GM12878 (cell line): ENCODE data around the gene SRSF3. TPM values are rescaled to one million over a fixed set of nuclear protein-coding genes. Genes with fewer than 3 reads are reported as not detected.

ENCODE experiments used
- ATAC-seq: fragments of 200-7000 bp; cut with Tn5 transposase; 3 replicates; pipeline ENCODE4 v1.9.1; 2020; ENCODE audit warnings: mild to moderate bottlenecking, moderate library complexity
- BruUV-seq: library from RNA; stranded (reverse); fragments of 400-500 nt; replicated peaks from 2 replicates; lab custom pipeline; 2021; lab: Mats Ljungman, UMichigan
- CTCF ChIA-PET: fragments of 300-600 bp; sonication (Branson Sonifier 250); formaldehyde crosslinking; extraction: SDS; loops from one replicate; lab custom pipeline; 2021; ENCODE audit warnings: inconsistent platforms; lab: Yijun Ruan, JAX
- POLR2A ChIA-PET: fragments of 350-600 bp; formaldehyde crosslinking; extraction: SDS; loops from one replicate; lab custom pipeline; 2021; ENCODE audit warnings: inconsistent platforms; lab: Charles Lee
- RAD21 ChIA-PET: fragments of 300-600 bp; sonication (Branson Sonifier 250); formaldehyde crosslinking; loops from one replicate; lab custom pipeline; 2023; ENCODE audit warnings: antibody characterized with exemption; ENCODE audit not compliant: unreplicated experiment; lab: Charles Lee
- SMC1A ChIA-PET: fragments of 300-600 bp; sonication (Branson Sonifier 250); formaldehyde crosslinking; loops from one replicate; lab custom pipeline; 2023; ENCODE audit not compliant: unreplicated experiment, uncharacterized antibody; lab: Charles Lee
- DNase-seq: peaks from one replicate; pipeline ENCODE4 v3.0.0-alpha.2; 2011; ENCODE audit warnings: low read depth, low spot score
- FAIRE-seq: peaks from 3 replicates; lab custom pipeline; 2011; peaks lifted over from hg19 to GRCh38; lab: Jason Lieb, UNC
- H2AFZ ChIP-seq: 2 replicates; pipeline ENCODE4 v1.6.0; 2011; ENCODE audit warnings: low read depth, low read length, control low read depth; ENCODE audit not compliant: control insufficient read depth
- H3K27ac ChIP-seq: 2 replicates; pipeline ENCODE4 v1.5.1; 2011; ENCODE audit warnings: control low read depth; ENCODE audit not compliant: control insufficient read depth, insufficient read depth
- H3K27me3 ChIP-seq, 2 experiments: replicated peaks in 1 of 2; 2 replicates each; pipeline versions ENCODE4 v1.6.0 to v1.6.1; 2011; ENCODE audit warnings: low read length in 1 of 2; ENCODE audit not compliant: control insufficient read depth in 2 of 2, insufficient read depth in 2 of 2
- H3K36me3 ChIP-seq, 2 experiments: 2 replicates each; pipeline ENCODE4 v1.5.1; 2011; ENCODE audit warnings: low read length in 1 of 2; ENCODE audit not compliant: control insufficient read depth in 2 of 2, insufficient read depth in 2 of 2
- H3K4me1 ChIP-seq: 2 replicates; pipeline ENCODE4 v1.6.1; 2011; ENCODE audit warnings: mild to moderate bottlenecking, low read length, moderate library complexity, mixed read lengths; ENCODE audit not compliant: control insufficient read depth, insufficient read depth
- H3K4me2 ChIP-seq: 2 replicates; pipeline ENCODE4 v1.6.0; 2011; ENCODE audit warnings: control low read depth; ENCODE audit not compliant: control insufficient read depth, insufficient read depth
- H3K4me3 ChIP-seq: fragments of 200-600 bp; sonication (generic); 2 replicates; pipeline ENCODE4 v1.5.1; 2016
- H3K79me2 ChIP-seq: 2 replicates; pipeline ENCODE4 v1.6.0; 2011; ENCODE audit warnings: low read length; ENCODE audit not compliant: control insufficient read depth, insufficient read depth
- H3K9ac ChIP-seq: 2 replicates; pipeline ENCODE4 v1.8.0; 2011; ENCODE audit warnings: low read length, control low read depth, mixed read lengths; ENCODE audit not compliant: control insufficient read depth, insufficient read depth
- H3K9me3 ChIP-seq: replicated peaks from 3 replicates; pipeline ENCODE4 v1.5.1; 2011; ENCODE audit warnings: mild to moderate bottlenecking, low read length; ENCODE audit not compliant: control insufficient read depth, insufficient read depth
- H4K20me1 ChIP-seq: 2 replicates; pipeline ENCODE4 v1.6.0; 2011; ENCODE audit not compliant: control insufficient read depth, insufficient read depth
- CHD1 ChIP-seq: IDR thresholded peaks from 2 replicates; pipeline ENCODE4 v1.6.1; 2012; ENCODE audit warnings: low read depth, low read length, improper control_type of control experiment
- CUX1 ChIP-seq: IDR thresholded peaks from 2 replicates; pipeline ENCODE4 v1.6.1; 2012; ENCODE audit warnings: improper control_type of control experiment, low read depth, low read length; ENCODE audit not compliant: insufficient replicate concordance
- EP300 ChIP-seq, 2 experiments: fragments of 150-350 bp in 1 of 2; IDR thresholded peaks; 2 replicates each; pipeline ENCODE4 v1.6.1; 2011 to 2012; ENCODE audit warnings: low read depth in 2 of 2, low read length in 2 of 2, borderline replicate concordance in 1 of 2, improper control_type of control experiment in 1 of 2, inconsistent platforms in 1 of 2; ENCODE audit not compliant: control insufficient read depth in 1 of 2
- HSF1 ChIP-seq: fragments of 150-350 bp; IDR thresholded peaks from 2 replicates; pipeline ENCODE4 v1.6.1; 2014; ENCODE audit warnings: mild to moderate bottlenecking, low read depth, low read length
- KDM1A ChIP-seq: fragments of 200-600 bp; sonication (generic); IDR thresholded peaks from 2 replicates; pipeline ENCODE4 v1.6.1; 2016; ENCODE audit warnings: borderline replicate concordance
- MAX ChIP-seq: IDR thresholded peaks from 2 replicates; pipeline ENCODE4 v1.6.1; 2012; ENCODE audit warnings: low read depth, low read length, improper control_type of control experiment
- POLR2A ChIP-seq: IDR thresholded peaks from 2 replicates; pipeline ENCODE4 v1.6.1; 2011; ENCODE audit warnings: low read depth, mild to moderate bottlenecking, low read length
- POLR2AphosphoS5 ChIP-seq: IDR thresholded peaks from 2 replicates; pipeline ENCODE4 v1.6.1; 2011; ENCODE audit warnings: mild to moderate bottlenecking, low read length, inconsistent platforms
- POU2F2 ChIP-seq: IDR thresholded peaks from 3 replicates; pipeline ENCODE4 v1.6.1; 2011; ENCODE audit warnings: low read depth, mild to moderate bottlenecking, low read length, borderline replicate concordance
- PRDM15 ChIP-seq: fragments of 450-650 bp; formaldehyde crosslinking; IDR thresholded peaks from 2 replicates; pipeline ENCODE4 v1.4.0; 2020; ENCODE audit warnings: mild to moderate bottlenecking, moderate library complexity
- WGBS: methylation state at CpG from one replicate; pipeline ENCODE4 v1.1.6; 2016; ENCODE audit warnings: low lambda C conversion rate; ENCODE audit not compliant: insufficient replicate concordance, insufficient coverage; ENCODE audit errors: missing lambda C conversion rate; 5-methylcytosine and 5-hydroxymethylcytosine counted together
- in situ Hi-C: fragments of 300-500 bp; cut with MboI; formaldehyde crosslinking; loops from 9 replicates; pipeline ENCODE4 v1.14.3; 2018; ENCODE audit warnings: mixed read lengths
- intact Hi-C: fragments of 100-400 bp; cut with micrococcal nuclease; formaldehyde crosslinking; loops from one replicate; pipeline ENCODE4 v1.14.2; 2022; ENCODE audit not compliant: unreplicated experiment
- polyA plus RNA-seq, 11 experiments: library from polyadenylated mRNA; depleted of rRNA in 4 of 11; unstranded in 6 of 11; stranded (reverse) in 5 of 11; fragments of >200 nt; fragmentation: Nextera tagmentation in 4 of 11; fragmentation: Illumina TruSeq in 1 of 11; extraction: Ambion mirVana in 4 of 11; extraction: Trizol in 1 of 11; gene quantifications; 1 replicate in 1 of 11; 2 replicates in 10 of 11; pipeline versions ENCODE4 v1.2.1 to v1.2.3, GENCODE V29; 2011 to 2016; ENCODE audit warnings: inconsistent platforms in 2 of 11, missing spikeins in 2 of 11, low read depth in 1 of 11
- total RNA-seq, 4 experiments: library from RNA; depleted of rRNA in 3 of 4; stranded (reverse); fragments of >200 nt in 3 of 4; fragmentation: Illumina TruSeq in 1 of 4; extraction: Trizol in 1 of 4; gene quantifications; 2 replicates each; pipeline versions ENCODE4 v1.2.1 to v1.2.3, GENCODE V29; 2013 to 2021

The SRSF3 gene
- total and polyA plus RNA-seq, 10 of the 15 experiments (the other 5 are each of a cell fraction or from before 2014, with no cell fraction given) = 195 to 1,377 (median 493) TPM

GRCh38 chr6:36594816-36595643 is 868 bp downstream of the SRSF3 start:
- whole genome bisulfite sequencing = under 1% methylated on average over 15 of the region's 15 CpGs
- POLR2A ChIA-PET = interaction anchor here (0.6 to 2.3 kb wide), 13 partner anchors 11 to 1383 kb away, joined by 3 to 14 read pairs (median 4); partner anchors contain the start of genes CDKN1A and MAPK14
- Histone ChIP-seq H3K79me2 (peaks cover 63% of the 10 kb centered on the region), H3K4me3 (peak overlapping the region; percentile 100), H3K4me1 (peaks cover 11% of the 10 kb centered on the region), H2AFZ (no peak overlapping the region), H3K9ac (peak overlapping the region; percentile 97), H3K4me2 (peak overlapping the region; percentile 34; the same call in 1 of the 2 replicates), H4K20me1 (peaks cover 9% of the 10 kb centered on the region), H3K27ac (peak overlapping the region; percentile 87), H3K9me3 (no peaks in the 10 kb centered on the region), H3K27me3 (no peaks in the 10 kb centered on the region), H3K36me3 (peaks cover 16 to 18% of the 10 kb centered on the region in 2 experiments)
- CTCF ChIA-PET = interaction anchor here (0.6 to 4.0 kb wide), 3 partner anchors 20 to 167 kb away, joined by 3 to 29 read pairs (median 3); no protein-coding TSS in a partner anchor
- intact Hi-C loops (loop anchor here (1.0 to 5.0 kb wide), 3 partner anchors 48 to 173 kb away; partner anchors contain the start of genes KCTD20, PXT1 and STK38), in situ Hi-C loops (no loop called here)
- BruUV-seq = no TSS peak
- ATAC-seq (no peak), DNase-seq (no peak), FAIRE-seq (no peak)
- RAD21 ChIA-PET = interaction anchor here (0.7 to 1.4 kb wide), 3 partner anchors 14 to 87 kb away, joined by 3 read pairs; no protein-coding TSS in a partner anchor
- SMC1A ChIA-PET = interaction anchor here (0.5 to 1.3 kb wide), 10 partner anchors 11 to 234 kb away, joined by 3 to 4 read pairs (median 3); partner anchors contain the start of gene CDKN1A
- TF ChIP-seq POLR2A (peak; percentile 56), HSF1 (no peak), CHD1 (peak; percentile 82), PRDM15 (CRISPR knock-in tag) (no peak), CUX1 (no peak), EP300 (IDR thresholded peaks at IDR 0.05; ENCODE audit: borderline replicate concordance in 1 of 2, control insufficient read depth in 1 of 2, low read depth in 2 of 2, low read length in 2 of 2) (no peak), POLR2AphosphoS5 (peak; percentile 58; the same call in 1 of the 2 replicates), MAX (no peak), POU2F2 (0 out of 3 replicates have a peak, but pooled peaks have one; percentile 11), KDM1A (no peak)
